GM10266 (cell line): ENCODE results near the gene MRTFB.

Source experiments
- DNase-seq: peaks from one replicate; pipeline ENCODE4 v3.0.0; 2012; ENCODE audit errors: extremely low spot score
- TF ChIP-seq, protein P1 (sequence below): IDR thresholded peaks from 2 replicates; pipeline ENCODE4 v1.5.1; 2012; ENCODE audit warnings: mild to moderate bottlenecking, low read depth; ENCODE audit not compliant: control insufficient read depth, insufficient read depth; ENCODE audit errors: missing control alignments

Gene MRTFB

GRCh38 chr16:14264327-14264943, 193.3 kb downstream of the MRTFB start:
- TF ChIP-seq, protein P1, sequence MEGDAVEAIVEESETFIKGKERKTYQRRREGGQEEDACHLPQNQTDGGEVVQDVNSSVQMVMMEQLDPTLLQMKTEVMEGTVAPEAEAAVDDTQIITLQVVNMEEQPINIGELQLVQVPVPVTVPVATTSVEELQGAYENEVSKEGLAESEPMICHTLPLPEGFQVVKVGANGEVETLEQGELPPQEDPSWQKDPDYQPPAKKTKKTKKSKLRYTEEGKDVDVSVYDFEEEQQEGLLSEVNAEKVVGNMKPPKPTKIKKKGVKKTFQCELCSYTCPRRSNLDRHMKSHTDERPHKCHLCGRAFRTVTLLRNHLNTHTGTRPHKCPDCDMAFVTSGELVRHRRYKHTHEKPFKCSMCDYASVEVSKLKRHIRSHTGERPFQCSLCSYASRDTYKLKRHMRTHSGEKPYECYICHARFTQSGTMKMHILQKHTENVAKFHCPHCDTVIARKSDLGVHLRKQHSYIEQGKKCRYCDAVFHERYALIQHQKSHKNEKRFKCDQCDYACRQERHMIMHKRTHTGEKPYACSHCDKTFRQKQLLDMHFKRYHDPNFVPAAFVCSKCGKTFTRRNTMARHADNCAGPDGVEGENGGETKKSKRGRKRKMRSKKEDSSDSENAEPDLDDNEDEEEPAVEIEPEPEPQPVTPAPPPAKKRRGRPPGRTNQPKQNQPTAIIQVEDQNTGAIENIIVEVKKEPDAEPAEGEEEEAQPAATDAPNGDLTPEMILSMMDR, result no peak
- DNase-seq, result no peak

DNA sequence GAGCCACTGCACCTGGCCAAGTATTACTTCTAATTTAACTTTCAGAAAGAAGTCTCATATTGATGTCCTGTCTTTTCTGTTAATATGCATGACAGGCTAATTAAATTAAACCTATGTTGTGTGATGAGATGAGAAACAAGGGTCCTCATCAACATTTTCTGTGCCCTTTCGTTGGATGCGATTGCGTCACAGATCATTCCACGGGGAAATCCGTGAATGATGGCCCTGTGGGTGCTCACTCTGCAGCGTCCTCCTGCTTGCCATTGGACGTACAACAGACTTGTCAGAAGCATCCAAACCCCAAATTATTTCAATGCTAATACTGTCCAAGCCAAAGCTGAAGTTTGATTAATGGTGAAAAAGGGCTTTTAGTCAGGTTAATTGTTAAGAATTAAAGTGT, 197.0 kb downstream of the MRTFB start:
- DNase-seq, result no peak
- TF ChIP-seq, protein P1, result no peak

GRCh38 chr16:14275934-14276333, 204.8 kb downstream of the MRTFB start:
- DNase-seq, result no peak
- TF ChIP-seq, protein P1, result no peak

GRCh38 chr16:14278749-14279148, 207.6 kb downstream of the MRTFB start:
- TF ChIP-seq, protein P1, result no peak
- no peak for DNase-seq

DNA sequence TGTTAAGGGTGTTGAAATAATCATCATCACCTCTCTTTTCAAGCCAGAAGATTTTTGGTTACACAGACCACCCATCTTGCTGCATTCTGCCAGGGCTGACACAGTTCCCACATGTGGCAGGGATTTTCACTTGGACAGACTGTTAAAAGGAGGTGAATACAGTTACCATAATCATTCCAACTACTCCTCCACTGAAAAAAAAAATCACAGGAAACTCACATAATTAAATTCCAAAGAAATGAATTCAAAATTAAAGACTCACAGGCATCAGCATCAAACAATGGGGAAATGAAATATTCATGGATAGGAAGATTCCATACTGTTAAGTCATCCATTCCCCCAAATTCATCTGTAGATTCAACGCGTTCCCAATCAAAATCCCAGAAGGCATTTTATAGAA, 209.4 kb downstream of the MRTFB start:
- DNase-seq, result no peak
- TF ChIP-seq, protein P1, result no peak

DNA sequence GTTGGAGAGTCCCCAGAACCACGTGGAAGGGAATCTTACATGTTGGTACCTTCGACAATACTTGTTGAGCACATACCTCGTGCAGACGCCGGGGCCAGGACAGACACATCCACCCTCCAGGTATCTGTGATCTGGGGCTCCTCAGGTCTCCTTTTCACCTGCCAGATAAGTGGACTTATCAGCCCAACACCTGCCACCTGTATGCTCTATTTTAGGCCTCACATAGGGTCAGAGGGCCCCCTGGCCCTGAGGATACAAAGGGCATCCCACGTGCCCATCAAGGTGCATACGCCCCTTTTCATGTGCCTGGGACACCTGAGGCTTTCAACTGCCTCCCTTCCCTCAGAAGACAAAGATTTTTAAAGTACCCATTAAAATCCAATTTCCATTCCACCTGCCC, 212.7 kb downstream of the MRTFB start:
- DNase-seq, result no peak
- TF ChIP-seq, protein P1, result no peak

DNA sequence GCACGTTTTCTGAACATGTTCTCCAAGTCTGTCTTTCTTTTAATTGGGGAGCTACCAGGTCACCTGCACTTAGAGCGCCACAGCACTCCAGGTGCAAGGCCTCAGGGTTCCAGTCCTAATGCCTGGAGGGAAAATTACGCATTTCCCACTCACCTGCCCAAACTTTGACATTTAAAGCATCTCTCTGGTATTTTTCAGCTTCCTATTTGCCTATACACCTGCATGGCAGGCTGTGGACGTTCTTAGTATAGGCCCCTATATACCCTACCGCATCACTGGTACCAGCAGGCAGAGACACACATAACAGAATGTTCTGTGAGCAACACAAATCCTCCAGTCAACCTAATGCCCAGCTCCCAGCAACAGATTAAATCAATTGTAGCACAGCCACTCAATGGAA, 213.3 kb downstream of the MRTFB start:
- DNase-seq, result no peak

More for the DNA sequence above, 213.3 kb downstream of the MRTFB start:
- TF ChIP-seq, protein P1, result no peak
